Measurements from ENCODE around the gene LCLAT1. TPM values are rescaled to one million over a fixed set of nuclear protein-coding genes. Genes with fewer than 3 reads are reported as not detected.

LCLAT1 gene
- total RNA-seq, 1 experiment from 2014 or later: 32.9 TPM

GRCh38 chr2:30465171-30465545, 18.1 kb downstream of the LCLAT1 start:
- Mint-ChIP-seq H3K9me3 (peaks cover 6 to 12% of the 10 kb centered on the region in 2 experiments; a peak in 4 of 5 replicates), H3K4me3 (no peak overlapping the region), H3K36me3 (ENCODE audit: insufficient read depth in 1 of 3, low read depth in 3 of 3) (peaks cover 11 to 27% (median 17%) of the 10 kb centered on the region in 3 experiments; a peak in 5 of 7 replicates), H3K27me3 (ENCODE audit: low read depth) (no peaks in the 10 kb centered on the region), H3K27ac (peak overlapping the region in 2 of 3 experiments; percentile 65 to 85; a peak in 4 of 7 replicates), H3K4me1 (peaks cover 25 to 26% of the 10 kb centered on the region in 2 experiments)
- Histone ChIP-seq H3K9me3 (ENCODE audit: control insufficient read depth, low read depth, low read length) (no peaks in the 10 kb centered on the region), H3K23ac (ENCODE audit: insufficient read length, low read depth, low read length) (no peak overlapping the region), H3K27me3 (ENCODE audit: insufficient read depth, low read length) (no peaks in the 10 kb centered on the region), H3K79me1 (ENCODE audit: insufficient read depth, low read depth, low read length, poor library complexity, severe bottlenecking) (peaks cover 11% of the 10 kb centered on the region), H3K18ac (ENCODE audit: insufficient read length, low read depth, low read length) (no peak overlapping the region), H3K4me2 (ENCODE audit: insufficient read depth, insufficient read length, low read length) (no peak overlapping the region), H2BK15ac (ENCODE audit: low read depth, low read length) (no peak overlapping the region), H3K4ac (ENCODE audit: low read depth, low read length) (no peak overlapping the region), H4K91ac (ENCODE audit: insufficient read length, low read depth, low read length) (no peak overlapping the region), H3K27ac (ENCODE audit: insufficient read length, low read depth, low read length) (peak overlapping the region; percentile 6), H3T11ph (ENCODE audit: low read length) (no peak overlapping the region), H2AFZ (ENCODE audit: low read length) (no peak overlapping the region), H4K8ac (replicated peaks; ENCODE audit: insufficient read length, low read depth, low read length) (no peak overlapping the region), H2BK5ac (ENCODE audit: insufficient read length, low read length) (no peak overlapping the region), H2BK20ac (ENCODE audit: low read depth, low read length, poor library complexity, severe bottlenecking) (no peak overlapping the region), H3K4me1 (ENCODE audit: insufficient read depth, low read length) (peaks cover 3% of the 10 kb centered on the region; the same call in 1 of the 2 replicates), H3K23me2 (ENCODE audit: insufficient read length, low read depth, low read length, poor library complexity, severe bottlenecking) (no peaks in the 10 kb centered on the region), H3K9ac (ENCODE audit: extremely low read depth, insufficient read length, low read length) (no peak overlapping the region), H2AK5ac (ENCODE audit: insufficient read length, low read length) (no peak overlapping the region), H3K14ac (ENCODE audit: insufficient read depth, low read length) (no peak overlapping the region), H3K79me2 (ENCODE audit: insufficient read depth, low read length) (no peaks in the 10 kb centered on the region; the same call in 1 of the 2 replicates), H3K56ac (ENCODE audit: insufficient read length, low read depth, low read length) (no peak overlapping the region), H4K20me1 (ENCODE audit: control insufficient read depth, insufficient read depth, insufficient read length) (no peaks in the 10 kb centered on the region), H2BK12ac (ENCODE audit: insufficient read length, low read depth, low read length) (no peak overlapping the region), H2BK120ac (ENCODE audit: low read depth, low read length, poor library complexity, severe bottlenecking) (no peak overlapping the region), H4K5ac (ENCODE audit: insufficient read length, low read depth, low read length) (no peak overlapping the region)
- no peak for DNase-seq
- no peak for TF ChIP-seq CTCF (conservative IDR thresholded peaks at IDR 0.05)
- WGBS (ENCODE audit: extremely low coverage, insufficient read length, low lambda C conversion rate): no CpG with 5 or more reads among the region's 3 CpGs

Data from H9 (cell line).